Breast epithelium (tissue), 4 donors: Measurements from ENCODE around the gene BBLN. TPM values are rescaled to one million over a fixed set of nuclear protein-coding genes. Genes with fewer than 3 reads are reported as not detected.

Experiments
- DNase-seq, 2 donors: peaks; one replicate each; pipeline ENCODE4 v3.0.0-alpha.2; 2019; ENCODE audit warnings: low spot score in 2 of 2
- H3K27ac ChIP-seq, 2 donors: fragments of 200-600 bp; sonication (generic) in 1 of 2; one replicate each; pipeline ENCODE4 v1.5.1; 2016 to 2019; ENCODE audit warnings: mild to moderate bottlenecking in 1 of 2
- H3K27me3 ChIP-seq, 2 donors: fragments of 200-600 bp; sonication (generic) in 1 of 2; one replicate each; pipeline versions ENCODE4 v1.5.1 to v1.6.0; 2017 to 2019; ENCODE audit warnings: control low read depth in 1 of 2, mild to moderate bottlenecking in 1 of 2
- H3K36me3 ChIP-seq: fragments of 200-600 bp; one replicate; pipeline ENCODE4 v1.5.1; 2019
- H3K4me1 ChIP-seq, 2 donors: fragments of 200-600 bp; sonication (generic); one replicate each; pipeline ENCODE4 v1.5.1; 2016 to 2019; ENCODE audit warnings: control low read depth in 1 of 2
- H3K4me3 ChIP-seq, 3 donors: fragments of 200-600 bp; sonication (generic); 1 replicate in 2 of 3; 2 replicates in 1 of 3; pipeline ENCODE4 v1.5.1; 2016 to 2019; ENCODE audit warnings: mild to moderate bottlenecking in 3 of 3, moderate library complexity in 2 of 3
- H3K9me3 ChIP-seq, 2 donors: fragments of 200-600 bp; sonication (generic) in 1 of 2; one replicate each; pipeline ENCODE4 v1.5.1; 2016 to 2019; ENCODE audit warnings: control low read depth in 1 of 2
- POLR2A ChIP-seq: fragments of 450-650 bp; IDR thresholded peaks from one replicate; pipeline ENCODE4 v1.6.1; 2016; ENCODE audit warnings: antibody characterized with exemption, mild to moderate bottlenecking, moderate library complexity
- POLR2AphosphoS5 ChIP-seq, 3 donors: sonication (generic); formaldehyde crosslinking; IDR thresholded peaks; one replicate each; pipeline ENCODE4 v1.6.1; 2017; ENCODE audit warnings: antibody characterized with exemption in 3 of 3
- intact Hi-C: fragments of 100-400 bp; cut with DNase I; formaldehyde crosslinking; loops from one replicate; pipeline ENCODE4 v1.15.1; 2023; ENCODE audit warnings: low total_unique reads
- total RNA-seq, 3 donors: library from RNA; depleted of rRNA; stranded (reverse); fragments of >200 nt; gene quantifications; one replicate each; pipeline ENCODE4 v1.1.0, GENCODE V29; 2016
- TF ChIP-seq, protein P1 (sequence below), 3 donors: fragments of 450-650 bp; IDR thresholded peaks; one replicate each; pipeline ENCODE4 v1.5.1; 2016 to 2017; ENCODE audit warnings: antibody characterized with exemption in 3 of 3, mild to moderate bottlenecking in 3 of 3, moderate library complexity in 3 of 3

BBLN gene
- total RNA-seq, 3 donors from 2014 or later = 144 to 232 (median 152) TPM

DNA sequence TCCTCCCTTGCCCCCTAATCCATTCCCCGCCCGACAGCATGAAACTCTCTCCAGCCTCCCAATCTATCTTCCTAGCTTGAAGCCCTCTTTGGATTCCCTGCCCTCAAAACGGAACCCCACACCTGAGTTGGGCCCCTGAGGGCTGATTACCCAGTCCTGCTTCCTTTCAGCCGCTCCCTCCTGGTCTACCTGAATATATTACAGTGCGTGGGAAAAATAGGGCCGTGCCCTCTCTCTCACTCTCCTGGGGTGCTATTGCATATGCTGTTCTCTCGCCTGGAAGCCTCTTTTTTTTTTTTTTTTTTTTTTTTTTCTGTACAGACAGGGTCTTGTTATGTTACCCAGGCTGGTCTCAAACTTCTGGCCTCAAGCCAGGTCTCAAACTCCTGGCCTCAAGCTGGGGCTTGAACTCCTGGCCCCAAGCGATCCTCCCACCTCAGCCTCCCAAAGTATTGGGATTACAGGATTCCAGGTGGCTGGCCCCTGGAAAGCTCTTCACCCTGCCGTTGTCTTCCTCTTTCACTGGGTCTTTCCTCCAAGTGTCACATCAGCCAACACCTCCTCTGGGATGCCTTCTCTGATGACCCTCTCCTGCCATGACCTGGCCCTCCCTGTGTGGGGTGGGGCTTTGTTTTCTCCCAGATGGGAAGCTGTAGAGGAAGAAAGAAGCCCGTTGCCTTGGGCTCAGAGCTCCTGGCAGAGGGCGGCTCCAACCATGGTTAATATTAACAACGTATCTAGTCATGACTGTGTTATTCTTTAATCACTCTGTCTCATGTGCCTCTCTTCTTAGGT lies 51.3 kb downstream of the BBLN start:
- Histone ChIP-seq H3K27ac (no peak overlapping the region), H3K9me3 (no peaks in the 10 kb centered on the region), H3K36me3 (no peaks in the 10 kb centered on the region), H3K27me3 (no peaks in the 10 kb centered on the region), H3K4me1 (no peaks in the 10 kb centered on the region), H3K4me3 (no peak overlapping the region)
- no peak for DNase-seq
- intact Hi-C loops = no loop called here
- TF ChIP-seq POLR2A (no peak), POLR2AphosphoS5 (IDR thresholded peaks at IDR 0.05) (no peak)
- TF ChIP-seq, protein P1, sequence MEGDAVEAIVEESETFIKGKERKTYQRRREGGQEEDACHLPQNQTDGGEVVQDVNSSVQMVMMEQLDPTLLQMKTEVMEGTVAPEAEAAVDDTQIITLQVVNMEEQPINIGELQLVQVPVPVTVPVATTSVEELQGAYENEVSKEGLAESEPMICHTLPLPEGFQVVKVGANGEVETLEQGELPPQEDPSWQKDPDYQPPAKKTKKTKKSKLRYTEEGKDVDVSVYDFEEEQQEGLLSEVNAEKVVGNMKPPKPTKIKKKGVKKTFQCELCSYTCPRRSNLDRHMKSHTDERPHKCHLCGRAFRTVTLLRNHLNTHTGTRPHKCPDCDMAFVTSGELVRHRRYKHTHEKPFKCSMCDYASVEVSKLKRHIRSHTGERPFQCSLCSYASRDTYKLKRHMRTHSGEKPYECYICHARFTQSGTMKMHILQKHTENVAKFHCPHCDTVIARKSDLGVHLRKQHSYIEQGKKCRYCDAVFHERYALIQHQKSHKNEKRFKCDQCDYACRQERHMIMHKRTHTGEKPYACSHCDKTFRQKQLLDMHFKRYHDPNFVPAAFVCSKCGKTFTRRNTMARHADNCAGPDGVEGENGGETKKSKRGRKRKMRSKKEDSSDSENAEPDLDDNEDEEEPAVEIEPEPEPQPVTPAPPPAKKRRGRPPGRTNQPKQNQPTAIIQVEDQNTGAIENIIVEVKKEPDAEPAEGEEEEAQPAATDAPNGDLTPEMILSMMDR (IDR thresholded peaks at IDR 0.05) = no peak

DNA sequence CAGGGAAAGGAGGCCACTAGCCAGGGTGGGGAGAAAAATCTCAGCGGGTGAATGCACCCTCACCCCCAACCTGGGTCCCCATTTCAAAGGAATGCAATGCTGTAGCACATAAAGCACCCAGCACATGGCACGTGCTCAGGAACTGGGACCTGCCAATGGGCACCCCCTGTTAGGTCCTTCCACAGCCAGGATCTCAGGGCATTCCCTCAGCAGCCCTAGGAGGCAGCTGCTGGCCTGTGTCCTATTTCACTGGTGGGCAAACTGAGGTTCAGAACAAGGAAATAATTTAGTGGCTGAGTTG lies 51.9 kb downstream of the BBLN start:
- H3K4me1 ChIP-seq = no peaks in the 10 kb centered on the region
- intact Hi-C loops = no loop called here
- no peaks in the 10 kb centered on the region for H3K9me3 ChIP-seq
- no peaks in the 10 kb centered on the region for H3K36me3 ChIP-seq
- H3K27me3 ChIP-seq = no peaks in the 10 kb centered on the region
- no peak overlapping the region for H3K27ac ChIP-seq
- TF ChIP-seq POLR2AphosphoS5 (IDR thresholded peaks at IDR 0.05) = no peak
- TF ChIP-seq, protein P1 (IDR thresholded peaks at IDR 0.05) = no peak
- TF ChIP-seq POLR2A = no peak
- no peak for DNase-seq
- H3K4me3 ChIP-seq = no peak overlapping the region

Other genes with a start within 250 kb of the BBLN start
- 10 to 100 TPM; 17.6 to 44.6 (median 24.0) TPM for gene ST6GALNAC4, start 243.2 kb upstream of the BBLN start, total RNA-seq
- 10 to 100 TPM in 1 of 3 donors, 1 to 10 TPM in 2; 2.2 to 10.1 (median 5.2) TPM for gene PIP5KL1, start 229.5 kb upstream of the BBLN start, total RNA-seq
- 10 to 100 TPM; 10.6 to 17.4 (median 17.1) TPM for gene DPM2, start 222.4 kb upstream of the BBLN start, total RNA-seq
- 10 to 100 TPM in 2 of 3 donors, 1 to 10 TPM in 1; 7.7 to 32.1 (median 19.7) TPM for gene EEIG1, start 179.3 kb upstream of the BBLN start, total RNA-seq
- 10 to 100 TPM in 2 of 3 donors, 1 to 10 TPM in 1; 8.8 to 13.1 (median 11.9) TPM for gene NAIF1, start 92.9 kb upstream of the BBLN start, total RNA-seq
- gene SLC25A25, start 92.0 kb upstream of the BBLN start, total RNA-seq = 10 to 100 TPM; 27.2 to 43.9 (median 33.1) TPM
- gene PTGES2, start 32.5 kb upstream of the BBLN start, total RNA-seq = 10 to 100 TPM; 35.7 to 86.9 (median 55.0) TPM
- 10 to 100 TPM in 2 of 3 donors, not detected in 1; 38.5 to 42.3 TPM for gene LCN2, start 10.8 kb upstream of the BBLN start, total RNA-seq
- gene CIZ1, start 31.3 kb downstream of the BBLN start, total RNA-seq = 10 to 100 TPM; 54.1 to 71.8 (median 58.4) TPM
- gene DNM1, start 43.1 kb downstream of the BBLN start, total RNA-seq = 10 to 100 TPM; 11.3 to 36.0 (median 12.5) TPM
- 100 to 1,000 TPM in 1 of 3 donors, 10 to 100 TPM in 2; 87.7 to 121 (median 97.5) TPM for gene GOLGA2, start 115.7 kb downstream of the BBLN start, total RNA-seq
- gene SWI5, start 116.0 kb downstream of the BBLN start, total RNA-seq = 10 to 100 TPM; 25.8 to 39.7 (median 31.4) TPM
- 10 to 100 TPM; 11.8 to 19.8 (median 18.0) TPM for gene TRUB2, start 162.2 kb downstream of the BBLN start, total RNA-seq
- gene COQ4, start 162.6 kb downstream of the BBLN start, total RNA-seq = 10 to 100 TPM; 30.2 to 59.7 (median 46.2) TPM
- 10 to 100 TPM; 11.3 to 18.7 (median 15.8) TPM for gene SLC27A4, start 180.3 kb downstream of the BBLN start, total RNA-seq
- gene URM1, start 211.1 kb downstream of the BBLN start, total RNA-seq = 10 to 100 TPM; 21.3 to 24.1 (median 23.8) TPM